Loucy (cell line): ENCODE data around the gene CDH4.

Experiments used
- EZH2phosphoT487 ChIP-seq: fragments of 200-600 bp; IDR thresholded peaks from 2 replicates; pipeline ENCODE4 v1.6.1; 2018; ENCODE audit warnings: antibody characterized with exemption, mild to moderate bottlenecking, moderate library complexity, borderline replicate concordance
- TF ChIP-seq, protein P1 (sequence below): fragments of 200-600 bp; sonication (generic); conservative IDR thresholded peaks from 2 replicates; pipeline ENCODE4 v1.5.1; 2014; ENCODE audit warnings: mild to moderate bottlenecking, antibody characterized with exemption, low read length

DNA sequence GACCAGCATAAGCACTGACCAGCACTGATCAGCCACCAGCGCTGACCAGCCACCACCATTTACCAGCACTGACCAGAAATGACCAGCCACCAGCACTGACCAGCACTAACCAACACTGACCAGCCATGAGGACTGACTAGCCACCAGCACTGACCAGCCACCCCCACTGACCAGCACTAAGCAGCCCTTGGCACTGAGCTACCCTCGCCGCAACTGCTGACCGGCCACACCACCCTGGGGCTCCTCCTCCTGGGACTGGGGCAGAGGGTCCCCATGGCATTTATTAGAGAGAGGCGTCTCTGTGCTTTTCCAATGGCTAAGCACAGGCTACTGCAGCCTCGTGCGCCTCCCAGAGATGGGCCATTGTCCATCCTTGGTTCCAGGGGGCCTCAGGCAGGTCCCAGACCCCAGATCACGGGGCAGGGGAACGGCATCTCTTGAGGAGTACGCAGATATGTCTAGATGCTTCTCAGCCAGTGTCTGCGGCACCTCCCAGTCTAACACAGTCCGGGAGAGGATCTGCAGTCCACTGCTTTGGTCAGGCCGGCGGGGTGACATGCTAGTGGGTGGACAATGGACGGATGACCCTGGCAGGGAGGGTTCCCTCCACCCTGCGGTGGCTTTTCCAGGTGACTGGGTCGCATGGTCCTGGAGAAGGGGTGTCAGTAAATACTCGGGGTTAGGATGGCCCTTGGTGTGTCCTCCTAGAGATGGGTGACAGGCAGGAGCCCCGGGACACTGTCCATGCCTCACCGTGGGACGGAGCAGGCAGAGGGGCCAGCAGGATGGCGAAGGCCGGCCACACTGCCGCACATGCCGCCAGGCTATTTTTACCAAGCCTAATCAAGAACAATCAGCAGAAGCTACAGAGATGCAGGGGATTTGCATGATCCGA is 645.6 kb downstream of the CDH4 start:
- TF ChIP-seq, protein P1, sequence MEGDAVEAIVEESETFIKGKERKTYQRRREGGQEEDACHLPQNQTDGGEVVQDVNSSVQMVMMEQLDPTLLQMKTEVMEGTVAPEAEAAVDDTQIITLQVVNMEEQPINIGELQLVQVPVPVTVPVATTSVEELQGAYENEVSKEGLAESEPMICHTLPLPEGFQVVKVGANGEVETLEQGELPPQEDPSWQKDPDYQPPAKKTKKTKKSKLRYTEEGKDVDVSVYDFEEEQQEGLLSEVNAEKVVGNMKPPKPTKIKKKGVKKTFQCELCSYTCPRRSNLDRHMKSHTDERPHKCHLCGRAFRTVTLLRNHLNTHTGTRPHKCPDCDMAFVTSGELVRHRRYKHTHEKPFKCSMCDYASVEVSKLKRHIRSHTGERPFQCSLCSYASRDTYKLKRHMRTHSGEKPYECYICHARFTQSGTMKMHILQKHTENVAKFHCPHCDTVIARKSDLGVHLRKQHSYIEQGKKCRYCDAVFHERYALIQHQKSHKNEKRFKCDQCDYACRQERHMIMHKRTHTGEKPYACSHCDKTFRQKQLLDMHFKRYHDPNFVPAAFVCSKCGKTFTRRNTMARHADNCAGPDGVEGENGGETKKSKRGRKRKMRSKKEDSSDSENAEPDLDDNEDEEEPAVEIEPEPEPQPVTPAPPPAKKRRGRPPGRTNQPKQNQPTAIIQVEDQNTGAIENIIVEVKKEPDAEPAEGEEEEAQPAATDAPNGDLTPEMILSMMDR, result no peak
- TF ChIP-seq EZH2phosphoT487, result no peak
